RWPE2 (cell line): ENCODE data around the gene TIRAP.

Experiments used
- ATAC-seq: fragments of 200-7000 bp; cut with Tn5 transposase; 3 replicates; pipeline ENCODE4 v1.9.1; 2021; ENCODE audit warnings: low read depth
- DNase-seq: peaks from one replicate; pipeline ENCODE4 v3.0.0-alpha.2; 2020; ENCODE audit warnings: low spot score
- H3K27ac ChIP-seq: fragments of 450-650 bp; 2 replicates; pipeline ENCODE4 v1.5.1; 2017; ENCODE audit warnings: mild to moderate bottlenecking; ENCODE audit not compliant: poor library complexity, severe bottlenecking
- H3K27me3 ChIP-seq: fragments of 250-450 bp; sonication (Bioruptor Pico); 2 replicates; pipeline ENCODE4 v1.5.1; 2021; ENCODE audit warnings: mild to moderate bottlenecking, moderate library complexity; ENCODE audit not compliant: insufficient read depth, poor library complexity, severe bottlenecking
- H3K36me3 ChIP-seq: fragments of 250-450 bp; sonication (Bioruptor Pico); 2 replicates; pipeline ENCODE4 v1.5.1; 2020; ENCODE audit warnings: low read depth, mild to moderate bottlenecking, moderate library complexity
- H3K4me1 ChIP-seq: fragments of 250-450 bp; sonication (Bioruptor Pico); 2 replicates; pipeline ENCODE4 v1.5.1; 2021; ENCODE audit warnings: mild to moderate bottlenecking, moderate library complexity; ENCODE audit not compliant: insufficient read depth, poor library complexity, severe bottlenecking
- H3K4me3 ChIP-seq: fragments of 250-450 bp; sonication (Bioruptor Pico); 2 replicates; pipeline ENCODE4 v1.5.1; 2021; ENCODE audit warnings: mild to moderate bottlenecking, moderate library complexity; ENCODE audit not compliant: severe bottlenecking
- H3K9me3 ChIP-seq: fragments of 250-450 bp; sonication (Bioruptor Pico); 2 replicates; pipeline ENCODE4 v1.5.1; 2021; ENCODE audit warnings: mild to moderate bottlenecking, moderate library complexity; ENCODE audit not compliant: severe bottlenecking
- CTCF ChIP-seq: fragments of 450-650 bp; IDR thresholded peaks from one replicate; pipeline ENCODE4 v1.5.1; 2017; ENCODE audit warnings: mild to moderate bottlenecking, moderate library complexity; ENCODE audit not compliant: poor library complexity, severe bottlenecking

Gene TIRAP

GRCh38 chr11:126327281-126328000 lies 44.5 kb downstream of the TIRAP start:
- no peak for ATAC-seq
- no peak overlapping the region for H3K4me3 ChIP-seq
- TF ChIP-seq CTCF = no peak
- H3K36me3 ChIP-seq = no peaks in the 10 kb centered on the region
- no peak for DNase-seq
- H3K4me1 ChIP-seq = peaks cover 5% of the 10 kb centered on the region
- no peaks in the 10 kb centered on the region for H3K27me3 ChIP-seq
- no peaks in the 10 kb centered on the region for H3K9me3 ChIP-seq
- H3K27ac ChIP-seq = no peak overlapping the region

GRCh38 chr11:126328001-126328390 lies 45.1 kb downstream of the TIRAP start:
- Histone ChIP-seq H3K9me3 (no peaks in the 10 kb centered on the region), H3K27ac (no peak overlapping the region), H3K27me3 (no peaks in the 10 kb centered on the region), H3K4me1 (peaks cover 7% of the 10 kb centered on the region), H3K4me3 (no peak overlapping the region), H3K36me3 (no peaks in the 10 kb centered on the region)
- TF ChIP-seq CTCF = no peak
- ATAC-seq (no peak), DNase-seq (no peak)

- H3K4me1 ChIP-seq = peaks cover 7% of the 10 kb centered on the region
- ATAC-seq = no peak
- no peaks in the 10 kb centered on the region for H3K9me3 ChIP-seq
- no peak overlapping the region for H3K27ac ChIP-seq
- TF ChIP-seq CTCF = no peak
- no peaks in the 10 kb centered on the region for H3K27me3 ChIP-seq
- H3K4me3 ChIP-seq = no peak overlapping the region
- no peaks in the 10 kb centered on the region for H3K36me3 ChIP-seq
- no peak for DNase-seq
Measured at GRCh38 chr11:126328444-126328843, 45.6 kb downstream of the TIRAP start.

GRCh38 chr11:126328938-126329643 lies 46.2 kb downstream of the TIRAP start:
- no peak overlapping the region for H3K4me3 ChIP-seq
- H3K27ac ChIP-seq = no peak overlapping the region
- no peak for ATAC-seq
- TF ChIP-seq CTCF = no peak
- H3K36me3 ChIP-seq = no peaks in the 10 kb centered on the region
- DNase-seq = no peak
- H3K4me1 ChIP-seq = peaks cover 7% of the 10 kb centered on the region
- H3K9me3 ChIP-seq = no peaks in the 10 kb centered on the region
- H3K27me3 ChIP-seq = no peaks in the 10 kb centered on the region
